GM23248 (cell line): ENCODE measurements around the gene EGLN3.

ENCODE experiments used
- EZH2 ChIP-seq: fragments of 200-600 bp; sonication (generic); IDR thresholded peaks from 2 replicates; pipeline ENCODE4 v1.6.1; 2018; ENCODE audit warnings: antibody characterized with exemption, mild to moderate bottlenecking; ENCODE audit not compliant: insufficient read depth, poor library complexity, severe bottlenecking
- EZH2phosphoT487 ChIP-seq: fragments of 200-600 bp; sonication (generic); IDR thresholded peaks from 2 replicates; pipeline ENCODE4 v1.6.1; 2018; ENCODE audit warnings: antibody characterized with exemption, moderate library complexity, mild to moderate bottlenecking, low read depth; ENCODE audit not compliant: insufficient read depth

DNA sequence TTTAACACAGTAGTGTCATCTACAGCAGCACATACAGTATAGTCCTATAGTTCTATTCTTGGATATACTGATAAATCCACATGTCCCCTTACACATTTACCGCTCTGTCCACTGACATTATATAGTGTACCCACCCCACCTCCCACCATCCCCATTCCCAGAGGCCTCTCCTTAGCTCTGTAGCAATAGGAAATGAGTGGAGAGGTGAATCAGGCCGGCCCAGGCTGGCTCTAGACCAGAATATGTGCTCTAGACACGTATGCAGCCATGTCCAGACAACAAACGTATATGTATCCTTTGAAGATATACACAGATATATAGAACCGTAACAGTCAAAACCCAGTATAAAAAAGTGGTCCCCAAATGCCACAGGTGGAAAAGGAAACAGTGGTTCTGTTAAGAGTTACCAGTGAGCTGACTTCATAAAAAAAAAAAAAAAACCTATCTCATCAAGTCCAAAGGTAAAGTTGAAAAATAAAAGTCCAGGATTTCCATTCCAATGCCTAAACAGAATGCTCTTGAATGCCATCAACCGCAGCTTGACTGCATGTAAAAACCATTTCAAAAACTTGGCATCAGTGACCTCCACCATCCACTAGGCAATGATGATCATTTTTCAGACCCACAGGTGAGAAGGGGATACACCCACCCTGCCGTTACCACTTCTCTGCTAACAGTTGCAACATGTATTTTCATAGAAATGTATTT is 16.7 kb downstream of the EGLN3 start:
- no peak for TF ChIP-seq EZH2
- TF ChIP-seq EZH2phosphoT487: no peak
